Astrocyte (in vitro differentiated cells and primary cell): ENCODE data around the gene B4GALT7. TPM values are rescaled to one million over a fixed set of nuclear protein-coding genes. Genes with fewer than 3 reads are reported as not detected.

Source experiments
- DNase-seq: peaks from one replicate; pipeline ENCODE4 v3.0.0-alpha.2; 2010; ENCODE audit warnings: low read depth
- FAIRE-seq: peaks from 2 replicates; lab custom pipeline; 2011; peaks lifted over from hg19 to GRCh38; lab: Jason Lieb, UNC
- H2AFZ ChIP-seq: 2 replicates; pipeline ENCODE4 v1.6.0; 2012; ENCODE audit warnings: low read depth, low read length, inconsistent platforms
- H3K27ac ChIP-seq: 2 replicates; pipeline ENCODE4 v1.5.1; 2011; ENCODE audit warnings: low read depth, low read length, inconsistent platforms
- H3K27me3 ChIP-seq: 2 replicates; pipeline ENCODE4 v1.6.0; 2011; ENCODE audit warnings: low read length, inconsistent platforms; ENCODE audit not compliant: insufficient read depth
- H3K36me3 ChIP-seq: 2 replicates; pipeline ENCODE4 v1.5.1; 2011; ENCODE audit warnings: low read length, inconsistent platforms; ENCODE audit not compliant: insufficient read depth
- H3K4me1 ChIP-seq: 2 replicates; pipeline ENCODE4 v1.5.1; 2011; ENCODE audit warnings: low read length, inconsistent platforms; ENCODE audit not compliant: insufficient read depth
- H3K4me2 ChIP-seq: 2 replicates; pipeline ENCODE4 v1.6.0; 2012; ENCODE audit warnings: low read length, inconsistent platforms
- H3K4me3 ChIP-seq: 2 replicates; pipeline ENCODE4 v1.5.1; 2011; ENCODE audit warnings: low read depth, mild to moderate bottlenecking, low read length, inconsistent platforms; ENCODE audit not compliant: insufficient read depth
- H3K79me2 ChIP-seq: 2 replicates; pipeline ENCODE4 v1.6.0; 2012; ENCODE audit warnings: mild to moderate bottlenecking, low read length, inconsistent platforms; ENCODE audit not compliant: insufficient read depth
- H3K9ac ChIP-seq: 2 replicates; pipeline ENCODE4 v1.6.0; 2012; ENCODE audit warnings: mild to moderate bottlenecking, low read length, inconsistent platforms
- H3K9me3 ChIP-seq: 2 replicates; pipeline ENCODE4 v1.5.1; 2012; ENCODE audit warnings: low read depth, mild to moderate bottlenecking, low read length, inconsistent platforms; ENCODE audit not compliant: insufficient read depth
- H4K20me1 ChIP-seq: 2 replicates; pipeline ENCODE4 v1.6.0; 2012; ENCODE audit warnings: low read length, inconsistent platforms; ENCODE audit not compliant: insufficient read depth
- H3K27ac Mint-ChIP-seq: one replicate; pipeline ENCODE4 v1.8.0; 2021; ENCODE audit warnings: mild to moderate bottlenecking, mixed read lengths; ENCODE audit not compliant: unreplicated experiment
- H3K27me3 Mint-ChIP-seq: one replicate; pipeline ENCODE4 v1.8.0; 2021; ENCODE audit warnings: low read depth, mixed read lengths; ENCODE audit not compliant: unreplicated experiment
- H3K36me3 Mint-ChIP-seq: one replicate; pipeline ENCODE4 v1.8.0; 2021; ENCODE audit warnings: low read depth, mixed read lengths; ENCODE audit not compliant: unreplicated experiment
- H3K4me1 Mint-ChIP-seq: one replicate; pipeline ENCODE4 v1.8.0; 2021; ENCODE audit warnings: low read depth, mixed read lengths; ENCODE audit not compliant: unreplicated experiment
- H3K4me3 Mint-ChIP-seq: one replicate; pipeline ENCODE4 v1.8.0; 2021; ENCODE audit warnings: mild to moderate bottlenecking, moderate library complexity, mixed read lengths; ENCODE audit not compliant: unreplicated experiment
- H3K9me3 Mint-ChIP-seq: one replicate; pipeline ENCODE4 v1.8.0; 2021; ENCODE audit warnings: mild to moderate bottlenecking, mixed read lengths; ENCODE audit not compliant: unreplicated experiment
- CTCF ChIP-seq: IDR thresholded peaks from 2 replicates; pipeline ENCODE4 v1.5.1; 2011; ENCODE audit warnings: low read depth, mild to moderate bottlenecking, inconsistent platforms, low read length, moderate library complexity; ENCODE audit not compliant: insufficient read depth
- EZH2 ChIP-seq: IDR thresholded peaks from 2 replicates; pipeline ENCODE4 v1.6.1; 2012; ENCODE audit warnings: mild to moderate bottlenecking, low read length, inconsistent platforms; ENCODE audit not compliant: insufficient read depth
- total RNA-seq: library from RNA; stranded (reverse); gene quantifications from 2 replicates; pipeline ENCODE4 v1.2.1, GENCODE V29; 2021

Gene B4GALT7
- total RNA-seq, 1 donor from 2014 or later, result 35.0 TPM

GRCh38 chr5:177609076-177610059 is 9.4 kb downstream of the B4GALT7 start:
- no peak overlapping the region for H3K9ac ChIP-seq
- Mint-ChIP-seq H3K27ac (no peak overlapping the region), H3K4me3 (no peak overlapping the region), H3K9me3 (no peaks in the 10 kb centered on the region), H3K4me1 (no peaks in the 10 kb centered on the region), H3K36me3 (peaks cover 22% of the 10 kb centered on the region), H3K27me3 (no peaks in the 10 kb centered on the region)
- H3K27ac ChIP-seq, result no peak overlapping the region
- no peaks in the 10 kb centered on the region for H3K9me3 ChIP-seq
- no peak overlapping the region for H3K4me3 ChIP-seq
- H3K79me2 ChIP-seq, result no peaks in the 10 kb centered on the region
- no peak for FAIRE-seq
- TF ChIP-seq EZH2 (no peak), CTCF (no peak)
- DNase-seq, result no peak
- no peaks in the 10 kb centered on the region for H3K36me3 ChIP-seq
- peaks cover 5% of the 10 kb centered on the region for H3K4me1 ChIP-seq
- H2AFZ ChIP-seq, result no peak overlapping the region
- H4K20me1 ChIP-seq, result peaks cover 20% of the 10 kb centered on the region
- H3K4me2 ChIP-seq, result no peak overlapping the region
- no peaks in the 10 kb centered on the region for H3K27me3 ChIP-seq

GRCh38 chr5:177610131-177610769 is 10.3 kb downstream of the B4GALT7 start:
- H3K4me2 ChIP-seq, result no peak overlapping the region
- no peaks in the 10 kb centered on the region for H3K36me3 ChIP-seq
- H3K9me3 Mint-ChIP-seq, result no peaks in the 10 kb centered on the region
- H3K4me3 ChIP-seq, result no peak overlapping the region
- TF ChIP-seq CTCF (no peak), EZH2 (no peak)
- H3K4me3 Mint-ChIP-seq, result no peak overlapping the region
- H3K79me2 ChIP-seq, result no peaks in the 10 kb centered on the region
- H4K20me1 ChIP-seq, result peaks cover 17% of the 10 kb centered on the region
- no peaks in the 10 kb centered on the region for H3K4me1 Mint-ChIP-seq
- H3K27me3 Mint-ChIP-seq, result no peaks in the 10 kb centered on the region
- H3K9ac ChIP-seq, result no peak overlapping the region
- peaks cover 20% of the 10 kb centered on the region for H3K36me3 Mint-ChIP-seq
- DNase-seq, result no peak
- H3K27ac ChIP-seq, result no peak overlapping the region
- H3K4me1 ChIP-seq, result peaks cover 5% of the 10 kb centered on the region
- H3K9me3 ChIP-seq, result no peaks in the 10 kb centered on the region
- FAIRE-seq, result no peak
- no peak overlapping the region for H2AFZ ChIP-seq
- H3K27ac Mint-ChIP-seq, result no peak overlapping the region
- no peaks in the 10 kb centered on the region for H3K27me3 ChIP-seq
